Loucy (cell line): ENCODE results near the gene CNTNAP2.

Source experiments
- EZH2phosphoT487 ChIP-seq: fragments of 200-600 bp; IDR thresholded peaks from 2 replicates; pipeline ENCODE4 v1.6.1; 2018; ENCODE audit warnings: antibody characterized with exemption, mild to moderate bottlenecking, moderate library complexity, borderline replicate concordance
- TF ChIP-seq, protein P1 (sequence below): fragments of 200-600 bp; sonication (generic); conservative IDR thresholded peaks from 2 replicates; pipeline ENCODE4 v1.5.1; 2014; ENCODE audit warnings: mild to moderate bottlenecking, antibody characterized with exemption, low read length

DNA sequence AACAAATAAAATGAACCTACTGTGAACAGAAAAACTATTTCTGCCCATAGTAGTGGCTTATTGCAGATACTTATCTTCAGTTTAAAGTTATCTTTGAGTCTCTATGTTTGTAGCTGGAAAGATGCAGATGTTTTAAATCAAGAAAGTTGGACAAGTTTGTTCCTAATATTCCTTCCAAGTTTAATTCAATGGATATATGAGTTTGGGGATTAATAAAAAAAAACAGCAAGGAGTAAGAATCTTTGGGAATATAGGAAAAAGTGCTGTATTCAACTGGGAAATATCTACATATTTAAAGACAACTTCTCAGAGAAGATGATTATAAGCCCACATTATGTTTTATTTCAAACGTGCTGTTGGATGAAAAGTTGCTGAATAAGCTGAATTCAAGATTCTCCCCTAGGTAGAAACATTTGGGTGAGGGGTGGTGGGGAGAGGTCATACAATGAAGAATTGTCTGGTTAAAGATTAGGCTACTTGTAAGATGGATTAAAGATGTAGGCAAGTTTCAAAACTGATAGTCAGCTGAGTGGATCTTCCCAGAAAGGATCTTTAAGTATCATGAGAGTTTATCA lies 1135.2 kb downstream of the CNTNAP2 start:
- TF ChIP-seq, protein P1, sequence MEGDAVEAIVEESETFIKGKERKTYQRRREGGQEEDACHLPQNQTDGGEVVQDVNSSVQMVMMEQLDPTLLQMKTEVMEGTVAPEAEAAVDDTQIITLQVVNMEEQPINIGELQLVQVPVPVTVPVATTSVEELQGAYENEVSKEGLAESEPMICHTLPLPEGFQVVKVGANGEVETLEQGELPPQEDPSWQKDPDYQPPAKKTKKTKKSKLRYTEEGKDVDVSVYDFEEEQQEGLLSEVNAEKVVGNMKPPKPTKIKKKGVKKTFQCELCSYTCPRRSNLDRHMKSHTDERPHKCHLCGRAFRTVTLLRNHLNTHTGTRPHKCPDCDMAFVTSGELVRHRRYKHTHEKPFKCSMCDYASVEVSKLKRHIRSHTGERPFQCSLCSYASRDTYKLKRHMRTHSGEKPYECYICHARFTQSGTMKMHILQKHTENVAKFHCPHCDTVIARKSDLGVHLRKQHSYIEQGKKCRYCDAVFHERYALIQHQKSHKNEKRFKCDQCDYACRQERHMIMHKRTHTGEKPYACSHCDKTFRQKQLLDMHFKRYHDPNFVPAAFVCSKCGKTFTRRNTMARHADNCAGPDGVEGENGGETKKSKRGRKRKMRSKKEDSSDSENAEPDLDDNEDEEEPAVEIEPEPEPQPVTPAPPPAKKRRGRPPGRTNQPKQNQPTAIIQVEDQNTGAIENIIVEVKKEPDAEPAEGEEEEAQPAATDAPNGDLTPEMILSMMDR: no peak
- no peak for TF ChIP-seq EZH2phosphoT487
